ENCODE measurements around the gene ZNF521. TPM values are rescaled to one million over a fixed set of nuclear protein-coding genes. Genes with fewer than 3 reads are reported as not detected.

ZNF521 gene
- total and polyA plus RNA-seq, 10 of the 15 experiments (the other 5 are each of a cell fraction or from before 2014, with no cell fraction given): 0.02 to 0.05 (median 0.04) TPM; not detected in 6

GRCh38 chr18:25053466-25053865, 298.5 kb downstream of the ZNF521 start:
- ChIA-PET POLR2A (no interaction called here), RAD21 (ENCODE audit: unreplicated experiment) (no interaction called here), SMC1A (ENCODE audit: uncharacterized antibody, unreplicated experiment) (no interaction called here), CTCF (interaction anchor here (0.7 kb wide), 1 partner anchor 102 kb away, joined by 3 read pairs; no protein-coding TSS in a partner anchor)
- Histone ChIP-seq H3K79me2 (ENCODE audit: control insufficient read depth, insufficient read depth, low read length) (no peaks in the 10 kb centered on the region), H3K4me3 (no peak overlapping the region), H3K27ac (ENCODE audit: control insufficient read depth, insufficient read depth) (no peak overlapping the region), H3K4me2 (ENCODE audit: control insufficient read depth, insufficient read depth) (no peak overlapping the region), H3K9ac (ENCODE audit: control insufficient read depth, insufficient read depth, low read length) (no peak overlapping the region), H3K9me3 (replicated peaks; ENCODE audit: control insufficient read depth, insufficient read depth, low read length) (no peaks in the 10 kb centered on the region), H4K20me1 (ENCODE audit: control insufficient read depth, insufficient read depth) (no peaks in the 10 kb centered on the region), H3K4me1 (ENCODE audit: control insufficient read depth, insufficient read depth, low read length) (no peaks in the 10 kb centered on the region), H3K36me3 (ENCODE audit: control insufficient read depth in 2 of 2, insufficient read depth in 2 of 2, low read length in 1 of 2) (no peaks in the 10 kb centered on the region), H3K27me3 (replicated peaks in 1 of 2; ENCODE audit: control insufficient read depth in 2 of 2, insufficient read depth in 2 of 2, low read length in 1 of 2) (0 out of 4 replicates have a peak, but pooled peaks cover 0 to 1% of the 10 kb centered on the region in 2 experiments), H2AFZ (ENCODE audit: control insufficient read depth, low read depth, low read length) (no peak overlapping the region)
- TF ChIP-seq ZNF622 (IDR thresholded peaks at IDR 0.05) (no peak), RB1 (IDR thresholded peaks at IDR 0.05; ENCODE audit: borderline replicate concordance) (no peak), SIN3A (IDR thresholded peaks at IDR 0.05; ENCODE audit: low read depth, low read length) (no peak), BHLHE40 (IDR thresholded peaks at IDR 0.05; ENCODE audit: borderline replicate concordance in 1 of 2, low read depth in 2 of 2, low read length in 1 of 2) (no peak)
- no TSS peak for BruUV-seq (replicated peaks)
- FAIRE-seq (no peak), ATAC-seq (no peak), DNase-seq (ENCODE audit: low read depth, low spot score) (no peak)
- intact Hi-C loops (cut with micrococcal nuclease; ENCODE audit: unreplicated experiment): no loop called here
- in situ Hi-C loops (cut with MboI): no loop called here
- 21% methylated on average over 6 of the region's 6 CpGs for WGBS (ENCODE audit: insufficient coverage, insufficient replicate concordance, low lambda C conversion rate, missing lambda C conversion rate)

- CTCF ChIA-PET: no interaction called here
- Histone ChIP-seq H3K79me2 (ENCODE audit: control insufficient read depth, insufficient read depth, low read length) (no peaks in the 10 kb centered on the region), H4K20me1 (ENCODE audit: control insufficient read depth, insufficient read depth) (no peaks in the 10 kb centered on the region), H3K27ac (ENCODE audit: control insufficient read depth, insufficient read depth) (no peak overlapping the region), H3K27me3 (replicated peaks in 1 of 2; ENCODE audit: control insufficient read depth in 2 of 2, insufficient read depth in 2 of 2, low read length in 1 of 2) (0 out of 4 replicates have a peak, but pooled peaks cover 0 to 1% of the 10 kb centered on the region in 2 experiments), H3K9me3 (replicated peaks; ENCODE audit: control insufficient read depth, insufficient read depth, low read length) (no peaks in the 10 kb centered on the region), H3K4me1 (ENCODE audit: control insufficient read depth, insufficient read depth, low read length) (no peaks in the 10 kb centered on the region), H2AFZ (ENCODE audit: control insufficient read depth, low read depth, low read length) (no peak overlapping the region), H3K4me3 (no peak overlapping the region), H3K36me3 (ENCODE audit: control insufficient read depth in 2 of 2, insufficient read depth in 2 of 2, low read length in 1 of 2) (no peaks in the 10 kb centered on the region), H3K4me2 (ENCODE audit: control insufficient read depth, insufficient read depth) (no peak overlapping the region), H3K9ac (ENCODE audit: control insufficient read depth, insufficient read depth, low read length) (no peak overlapping the region)
- intact Hi-C loops (cut with micrococcal nuclease; ENCODE audit: unreplicated experiment): no loop called here
- RAD21 ChIA-PET (ENCODE audit: unreplicated experiment): no interaction called here
- in situ Hi-C loops (cut with MboI): no loop called here
- no peak for ATAC-seq
- no peak for FAIRE-seq
- SMC1A ChIA-PET (ENCODE audit: uncharacterized antibody, unreplicated experiment): no interaction called here
- WGBS (ENCODE audit: insufficient coverage, insufficient replicate concordance, low lambda C conversion rate, missing lambda C conversion rate): 72% methylated on average over 4 of the region's 4 CpGs
- no peak for DNase-seq (ENCODE audit: low read depth, low spot score)
- POLR2A ChIA-PET: no interaction called here
- no TSS peak for BruUV-seq (replicated peaks)
- TF ChIP-seq RUNX3 (IDR thresholded peaks at IDR 0.05; ENCODE audit: low read length) (no peak), BCLAF1 (IDR thresholded peaks at IDR 0.05) (no peak), ELK1 (IDR thresholded peaks at IDR 0.05; ENCODE audit: low read depth, low read length) (no peak), HSF1 (IDR thresholded peaks at IDR 0.05; ENCODE audit: low read depth, low read length) (no peak), YBX1 (IDR thresholded peaks at IDR 0.05) (no peak), BRCA1 (IDR thresholded peaks at IDR 0.05; ENCODE audit: low read depth, low read length) (no peak), SMARCA5 (IDR thresholded peaks at IDR 0.05) (no peak), IRF4 (IDR thresholded peaks at IDR 0.05; ENCODE audit: low read depth, low read length) (no peak), SREBF1 (IDR thresholded peaks at IDR 0.05; ENCODE audit: low read length) (no peak), RAD51 (IDR thresholded peaks at IDR 0.05) (no peak), NFIC (IDR thresholded peaks at IDR 0.05; ENCODE audit: low read depth, low read length) (no peak)
Observed at GRCh38 chr18:25052511-25052921, 299.4 kb downstream of the ZNF521 start.
